Activated CD4-positive, CD25-positive, alpha-beta regulatory T cell treated with anti-CD3 and anti-CD28 coated beads, Interleukin-2, amount 50 U/mL, for 72 hours (primary cell): ENCODE results near the gene GBF1.
"Not testable (repeated sequence)": the region's sequence is repeated elsewhere in the genome, so short reads cannot be mapped to it uniquely, and the experiment has no call there.

ENCODE experiments used
- DNase-seq: peaks from one replicate; pipeline ENCODE4 v3.0.0; 2021

Gene GBF1

GRCh38 chr10:102268375-102268888 lies 23.1 kb downstream of the GBF1 start:
- DNase-seq = no peak

- no peak for DNase-seq
These were observed 23.7 kb downstream of the GBF1 start for GRCh38 chr10:102269017-102269416.

DNA sequence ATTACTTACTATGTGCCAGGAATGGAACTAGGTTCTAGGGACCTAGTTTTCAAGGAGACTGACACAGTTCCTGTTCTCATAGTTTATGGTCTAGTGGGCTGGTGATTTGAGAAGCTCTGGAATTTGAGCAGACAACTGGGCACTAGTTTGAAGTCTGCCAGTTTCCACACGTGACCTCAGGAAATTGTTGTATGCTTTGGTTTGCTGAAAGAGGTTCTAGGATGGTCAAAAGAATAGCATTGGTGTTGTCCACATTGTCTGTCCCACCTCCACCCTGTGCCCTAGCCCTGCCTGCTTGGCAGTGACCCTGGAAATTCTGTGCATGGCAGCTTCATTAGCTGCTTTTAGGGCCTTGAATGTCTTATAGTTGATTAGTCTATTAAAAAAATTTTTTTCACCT lies 28.7 kb downstream of the GBF1 start:
- DNase-seq = no peak

GRCh38 chr10:102275343-102275742 lies 30.0 kb downstream of the GBF1 start:
- no peak for DNase-seq

DNA sequence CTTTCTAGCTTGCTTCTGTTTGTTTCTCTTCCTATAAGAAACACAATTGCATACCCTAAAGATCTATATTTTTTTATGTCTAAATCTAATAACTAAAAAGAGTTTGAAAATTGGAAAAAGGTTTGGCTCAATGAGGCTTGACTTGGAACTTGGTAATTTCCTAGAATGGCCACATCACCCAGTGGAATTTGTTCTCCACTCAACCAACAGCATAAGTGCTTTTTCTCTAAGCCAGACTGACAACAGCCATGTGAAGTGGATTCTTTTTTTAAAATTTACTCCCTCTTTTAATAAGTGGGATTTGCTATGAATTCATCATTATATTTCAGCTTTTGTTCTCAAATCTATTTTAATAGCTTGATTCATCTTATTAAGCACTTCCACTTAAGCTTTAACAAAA lies 33.8 kb downstream of the GBF1 start:
- no peak for DNase-seq

DNA sequence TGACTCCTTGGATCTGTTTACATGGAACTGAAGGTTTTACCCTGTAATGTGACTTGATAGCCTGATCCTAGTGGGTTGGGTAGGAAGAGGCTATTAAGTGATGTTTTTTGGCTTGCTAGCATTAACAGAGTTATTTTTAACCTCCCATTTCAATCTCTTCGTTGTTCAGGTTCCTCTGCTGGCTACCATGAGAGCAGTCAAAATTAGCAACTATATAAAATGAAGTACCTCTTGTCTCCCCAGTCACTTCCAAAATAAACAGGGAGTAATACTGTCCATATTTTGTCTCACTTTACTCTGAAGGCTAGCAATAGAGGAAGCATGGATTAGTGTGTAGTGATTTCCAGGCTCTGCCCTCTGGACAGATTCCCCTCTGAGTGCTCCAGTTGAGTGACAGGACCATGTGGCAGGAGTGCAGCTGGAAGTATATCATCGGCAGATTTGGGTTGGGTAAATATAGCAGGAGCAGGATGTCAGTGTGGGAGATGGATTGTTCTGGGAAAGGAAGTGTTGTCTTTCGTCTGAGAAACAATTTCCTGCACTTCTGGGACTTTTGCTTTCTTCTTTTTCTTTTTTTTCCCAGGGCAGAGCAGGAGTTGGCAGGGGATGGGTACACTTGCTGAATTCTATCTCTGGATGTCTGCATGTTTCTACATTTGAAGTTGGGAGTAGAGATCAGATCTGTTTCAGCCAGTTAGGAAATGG lies 35.2 kb downstream of the GBF1 start:
- DNase-seq = no peak

- DNase-seq = no peak
These were observed 35.8 kb downstream of the GBF1 start for GRCh38 chr10:102281102-102281487.

- DNase-seq = no peak
These were observed 38.2 kb downstream of the GBF1 start for GRCh38 chr10:102283488-102283887.

GRCh38 chr10:102283890-102284289 lies 38.6 kb downstream of the GBF1 start:
- DNase-seq = no peak

- no peak for DNase-seq
These were observed 39.2 kb downstream of the GBF1 start for GRCh38 chr10:102284531-102284930.

- no peak for DNase-seq
These were observed 39.8 kb downstream of the GBF1 start for GRCh38 chr10:102285133-102285532.

DNA sequence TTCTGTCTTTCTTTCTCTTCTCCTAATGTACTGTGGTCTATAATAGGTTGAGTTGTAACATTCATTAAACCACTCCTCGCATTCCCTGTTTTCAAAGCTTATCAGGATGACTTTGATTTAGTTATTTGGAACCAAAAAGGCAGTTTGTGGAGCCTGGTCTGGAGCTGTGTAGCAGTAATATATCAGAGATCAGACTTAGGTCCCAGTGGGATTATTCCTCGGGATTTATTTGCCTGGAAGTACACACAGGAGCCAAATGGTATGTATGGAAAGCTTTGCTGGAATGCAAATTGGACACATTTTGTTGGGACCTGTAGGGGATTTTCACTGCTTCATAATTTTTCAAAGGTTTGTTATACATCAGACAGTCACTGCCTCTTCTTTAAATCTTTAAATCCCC lies 40.9 kb downstream of the GBF1 start:
- DNase-seq = no peak

DNA sequence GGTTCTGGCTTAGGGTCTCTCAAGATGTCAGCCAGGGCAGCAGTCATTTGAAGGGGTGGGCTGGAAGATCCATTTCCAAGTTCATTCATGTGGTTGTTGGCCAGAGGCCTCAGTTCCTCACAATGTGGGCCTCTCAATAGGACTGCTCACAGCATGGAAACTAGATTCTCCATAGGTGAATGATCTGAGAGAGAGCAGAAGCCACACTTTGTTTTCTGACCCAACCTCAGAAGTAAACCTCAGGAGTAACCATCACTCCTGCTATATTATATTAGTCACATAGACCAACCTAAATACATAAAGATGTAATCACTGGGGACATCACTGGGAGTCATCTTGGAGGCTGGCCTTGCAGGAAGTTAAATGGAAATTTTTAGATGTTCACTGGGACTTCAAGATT lies 42.2 kb downstream of the GBF1 start:
- no peak for DNase-seq

GRCh38 chr10:102287991-102288390 lies 42.7 kb downstream of the GBF1 start:
- DNase-seq = no peak

- DNase-seq = no peak
These were observed 44.0 kb downstream of the GBF1 start for GRCh38 chr10:102289356-102289755.

GRCh38 chr10:102289840-102290239 lies 44.5 kb downstream of the GBF1 start:
- DNase-seq = no peak

GRCh38 chr10:102291221-102291905 lies 46.0 kb downstream of the GBF1 start:
- no peak for DNase-seq

DNA sequence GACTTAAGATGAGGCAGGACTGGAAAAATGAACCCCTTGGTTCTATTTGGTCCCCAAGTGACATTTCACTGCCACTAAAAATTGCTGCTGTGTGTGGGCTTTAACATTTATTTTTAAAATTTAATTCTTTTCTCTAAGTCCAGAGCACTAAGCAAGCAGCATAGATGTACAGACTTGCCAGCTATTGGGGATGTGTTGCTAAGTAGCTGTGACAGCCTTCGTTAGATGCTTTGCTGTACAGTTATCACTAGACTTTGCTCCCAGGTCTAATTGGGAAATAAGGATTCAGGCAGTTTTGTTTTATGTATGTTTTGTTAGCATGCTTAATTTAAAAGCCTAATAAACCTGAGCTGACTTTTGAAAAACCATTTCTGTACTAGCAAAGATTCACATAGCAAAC lies 51.8 kb downstream of the GBF1 start:
- no peak for DNase-seq

- no peak for DNase-seq
These were observed 53.6 kb downstream of the GBF1 start for GRCh38 chr10:102298899-102299298.

GRCh38 chr10:102299873-102300272 lies 54.5 kb downstream of the GBF1 start:
- no peak for DNase-seq

DNA sequence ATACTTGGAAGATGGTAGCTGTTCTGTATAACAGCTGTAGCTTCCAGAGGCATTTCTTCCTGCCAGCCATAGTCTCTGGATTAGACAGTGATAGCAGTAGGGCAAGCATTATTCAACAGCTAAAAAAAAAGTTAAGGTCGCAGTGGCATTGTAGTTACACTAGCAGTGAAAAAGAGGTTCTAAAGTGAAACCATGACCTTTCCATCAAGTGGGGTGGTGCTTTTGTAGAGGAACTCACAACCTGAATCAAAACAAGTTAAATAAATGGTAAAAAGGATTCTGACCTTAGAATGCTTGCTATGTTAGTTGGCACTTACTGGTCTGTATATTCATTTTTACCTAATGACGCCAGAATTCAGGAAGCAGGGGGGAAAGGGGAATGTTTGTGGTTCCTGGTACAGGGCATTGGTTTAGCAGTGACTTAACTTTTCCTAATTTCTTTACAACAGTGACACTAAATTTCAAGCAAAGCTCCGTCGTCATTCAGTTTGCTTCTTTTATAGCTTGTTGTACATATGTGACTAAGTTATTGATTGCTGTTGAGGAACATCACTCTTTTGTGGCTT lies 55.0 kb downstream of the GBF1 start:
- DNase-seq = no peak

DNA sequence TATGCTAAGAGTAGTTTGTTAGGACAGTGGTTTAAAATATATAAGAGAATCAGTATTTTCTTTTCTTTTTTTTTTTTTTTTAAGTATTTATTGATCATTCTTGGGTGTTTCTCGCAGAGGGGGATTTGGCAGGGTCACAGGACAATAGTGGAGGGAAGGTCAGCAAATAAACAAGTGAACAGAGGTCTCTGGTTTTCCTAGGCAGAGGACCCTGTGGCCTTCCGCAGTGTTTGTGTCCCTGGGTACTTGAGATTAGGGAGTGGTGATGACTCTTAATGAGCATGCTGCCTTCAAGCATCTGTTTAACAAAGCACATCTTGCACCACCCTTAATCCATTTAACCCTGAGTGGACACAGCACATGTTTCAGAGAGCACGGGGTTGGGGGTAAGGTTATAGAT lies 55.6 kb downstream of the GBF1 start:
- not testable (repeated sequence) for DNase-seq

- not testable (repeated sequence) for DNase-seq
These were observed 56.0 kb downstream of the GBF1 start for GRCh38 chr10:102301332-102301731.

GRCh38 chr10:102302611-102303010 lies 57.3 kb downstream of the GBF1 start:
- DNase-seq = no peak
